HEK293 (cell line): ENCODE measurements around the gene NMT2.

Experiments used
- ZBTB17 ChIP-seq: fragments of 450-650 bp; formaldehyde crosslinking; IDR thresholded peaks from 2 replicates; pipeline ENCODE4 v1.5.1; 2016; ENCODE audit warnings: missing biosample characterization, missing genetic modification characterization
- ZFP41 ChIP-seq: fragments of 450-650 bp; formaldehyde crosslinking; IDR thresholded peaks from 2 replicates; pipeline ENCODE4 v1.5.1; 2016; ENCODE audit warnings: missing biosample characterization, missing genetic modification characterization, borderline replicate concordance
- ZNF202 ChIP-seq: fragments of 450-650 bp; formaldehyde crosslinking; IDR thresholded peaks from 2 replicates; pipeline ENCODE4 v1.5.1; 2016; ENCODE audit warnings: missing biosample characterization, missing genetic modification characterization, borderline replicate concordance
- ZNF223 ChIP-seq: fragments of 450-650 bp; formaldehyde crosslinking; IDR thresholded peaks from 2 replicates; pipeline ENCODE4 v1.5.1; 2016; ENCODE audit warnings: missing biosample characterization, missing genetic modification characterization
- ZNF324 ChIP-seq: fragments of 450-650 bp; formaldehyde crosslinking; IDR thresholded peaks from 2 replicates; pipeline ENCODE4 v1.5.1; 2016; ENCODE audit warnings: missing biosample characterization, missing genetic modification characterization
- ZNF555 ChIP-seq: fragments of 450-650 bp; formaldehyde crosslinking; conservative IDR thresholded peaks from 2 replicates; pipeline ENCODE4 v1.5.1; 2017; ENCODE audit warnings: missing biosample characterization, mild to moderate bottlenecking, missing genetic modification characterization, inconsistent platforms
- ZNF626 ChIP-seq: fragments of 450-650 bp; sonication (Bioruptor Pico); formaldehyde crosslinking; IDR thresholded peaks from 2 replicates; pipeline ENCODE4 v1.5.1; 2018; ENCODE audit warnings: missing biosample characterization, missing genetic modification characterization, inconsistent platforms
- ZNF660 ChIP-seq: fragments of 450-650 bp; IDR thresholded peaks from 2 replicates; pipeline ENCODE4 v1.5.1; 2018; ENCODE audit warnings: missing biosample characterization, mild to moderate bottlenecking, missing genetic modification characterization
- TF ChIP-seq, protein P1 (sequence below): fragments of 450-650 bp; formaldehyde crosslinking; IDR thresholded peaks from 2 replicates; pipeline ENCODE4 v1.5.1; 2016; ENCODE audit warnings: missing biosample characterization, missing genetic modification characterization
- TF ChIP-seq, protein P2 (sequence below): fragments of 450-650 bp; formaldehyde crosslinking; IDR thresholded peaks from 2 replicates; pipeline ENCODE4 v1.5.1; 2016; ENCODE audit warnings: missing biosample characterization, missing genetic modification characterization
- TF ChIP-seq, protein P3 (sequence below): fragments of 450-650 bp; formaldehyde crosslinking; IDR thresholded peaks from 2 replicates; pipeline ENCODE4 v1.5.1; 2016; ENCODE audit warnings: missing biosample characterization, missing genetic modification characterization
- TF ChIP-seq, protein P4 (sequence below): fragments of 450-650 bp; formaldehyde crosslinking; IDR thresholded peaks from 2 replicates; pipeline ENCODE4 v1.5.1; 2016; ENCODE audit warnings: missing biosample characterization, missing genetic modification characterization
- TF ChIP-seq, protein P5 (sequence below): fragments of 450-650 bp; formaldehyde crosslinking; IDR thresholded peaks from 2 replicates; pipeline ENCODE4 v1.5.1; 2016; ENCODE audit warnings: missing biosample characterization, missing genetic modification characterization
- TF ChIP-seq, protein P6 (sequence below): fragments of 450-650 bp; formaldehyde crosslinking; IDR thresholded peaks from 2 replicates; pipeline ENCODE4 v1.5.1; 2017; ENCODE audit warnings: missing biosample characterization, missing genetic modification characterization
- TF ChIP-seq, protein P7 (sequence below): fragments of 450-650 bp; formaldehyde crosslinking; conservative IDR thresholded peaks from 2 replicates; pipeline ENCODE4 v1.5.1; 2016; ENCODE audit warnings: low read depth, missing biosample characterization, missing genetic modification characterization
- TF ChIP-seq, protein P8 (sequence below): fragments of 450-650 bp; formaldehyde crosslinking; IDR thresholded peaks from 2 replicates; pipeline ENCODE4 v1.5.1; 2016; ENCODE audit warnings: missing biosample characterization, missing genetic modification characterization

Gene NMT2

DNA sequence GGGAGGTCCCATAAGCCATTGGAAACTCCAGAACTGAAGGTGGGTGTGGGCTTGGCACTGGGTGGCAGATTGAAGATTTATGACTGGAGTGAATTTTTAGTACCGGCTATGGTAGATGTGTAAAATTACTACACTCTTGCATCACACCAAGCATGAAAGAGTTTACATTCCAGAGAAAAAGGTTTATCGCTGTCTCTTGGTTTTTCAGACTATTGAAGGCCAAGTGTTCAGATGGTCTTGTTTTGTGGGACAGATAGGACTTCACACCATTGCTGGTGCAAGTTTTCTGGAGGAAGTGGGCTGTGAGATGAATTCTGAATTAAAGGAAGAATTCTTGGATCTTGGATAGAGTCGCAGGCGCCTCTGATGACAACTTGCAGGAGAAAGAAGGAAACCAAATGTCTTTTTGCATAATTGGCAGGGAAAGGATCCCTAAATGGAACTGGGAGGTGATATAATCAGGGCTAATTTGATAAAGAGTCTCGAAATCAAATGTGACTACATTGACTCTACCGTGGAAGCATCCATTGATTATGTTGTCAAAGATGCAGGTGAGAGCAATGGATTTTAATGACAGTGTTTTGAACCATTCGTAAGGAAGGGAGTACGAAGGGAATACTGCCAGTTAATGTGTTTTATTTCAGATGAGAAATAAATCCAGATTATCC lies 14.2 kb upstream of the NMT2 start (continued):
- TF ChIP-seq, protein P1, sequence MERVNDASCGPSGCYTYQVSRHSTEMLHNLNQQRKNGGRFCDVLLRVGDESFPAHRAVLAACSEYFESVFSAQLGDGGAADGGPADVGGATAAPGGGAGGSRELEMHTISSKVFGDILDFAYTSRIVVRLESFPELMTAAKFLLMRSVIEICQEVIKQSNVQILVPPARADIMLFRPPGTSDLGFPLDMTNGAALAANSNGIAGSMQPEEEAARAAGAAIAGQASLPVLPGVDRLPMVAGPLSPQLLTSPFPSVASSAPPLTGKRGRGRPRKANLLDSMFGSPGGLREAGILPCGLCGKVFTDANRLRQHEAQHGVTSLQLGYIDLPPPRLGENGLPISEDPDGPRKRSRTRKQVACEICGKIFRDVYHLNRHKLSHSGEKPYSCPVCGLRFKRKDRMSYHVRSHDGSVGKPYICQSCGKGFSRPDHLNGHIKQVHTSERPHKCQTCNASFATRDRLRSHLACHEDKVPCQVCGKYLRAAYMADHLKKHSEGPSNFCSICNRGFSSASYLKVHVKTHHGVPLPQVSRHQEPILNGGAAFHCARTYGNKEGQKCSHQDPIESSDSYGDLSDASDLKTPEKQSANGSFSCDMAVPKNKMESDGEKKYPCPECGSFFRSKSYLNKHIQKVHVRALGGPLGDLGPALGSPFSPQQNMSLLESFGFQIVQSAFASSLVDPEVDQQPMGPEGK (tag by site-specific recombination): peak; percentile 49; the same call in 1 of the 2 replicates
- TF ChIP-seq, protein P2, sequence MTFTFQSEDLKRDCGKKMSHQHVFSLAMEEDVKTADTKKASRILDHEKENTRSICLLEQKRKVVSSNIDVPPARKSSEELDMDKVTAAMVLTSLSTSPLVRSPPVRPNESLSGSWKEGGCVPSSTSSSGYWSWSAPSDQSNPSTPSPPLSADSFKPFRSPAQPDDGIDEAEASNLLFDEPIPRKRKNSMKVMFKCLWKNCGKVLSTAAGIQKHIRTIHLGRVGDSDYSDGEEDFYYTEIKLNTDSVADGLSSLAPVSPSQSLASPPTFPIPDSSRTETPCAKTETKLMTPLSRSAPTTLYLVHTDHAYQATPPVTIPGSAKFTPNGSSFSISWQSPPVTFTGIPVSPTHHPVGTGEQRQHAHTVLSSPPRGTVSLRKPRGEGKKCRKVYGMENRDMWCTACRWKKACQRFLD (tag by site-specific recombination): no peak
- TF ChIP-seq ZNF555 (no peak), ZFP41 (tag by site-specific recombination) (no peak), ZNF324 (tag by site-specific recombination) (peak; percentile 50; the same call in 1 of the 2 replicates), ZNF626 (tag by site-specific recombination) (no peak), ZNF202 (tag by site-specific recombination) (no peak), ZBTB17 (tag by site-specific recombination) (peak; percentile 50), ZNF223 (no peak), ZNF660 (0 out of 2 replicates have a peak, but pooled peaks have one; percentile 17)
- TF ChIP-seq, protein P3, sequence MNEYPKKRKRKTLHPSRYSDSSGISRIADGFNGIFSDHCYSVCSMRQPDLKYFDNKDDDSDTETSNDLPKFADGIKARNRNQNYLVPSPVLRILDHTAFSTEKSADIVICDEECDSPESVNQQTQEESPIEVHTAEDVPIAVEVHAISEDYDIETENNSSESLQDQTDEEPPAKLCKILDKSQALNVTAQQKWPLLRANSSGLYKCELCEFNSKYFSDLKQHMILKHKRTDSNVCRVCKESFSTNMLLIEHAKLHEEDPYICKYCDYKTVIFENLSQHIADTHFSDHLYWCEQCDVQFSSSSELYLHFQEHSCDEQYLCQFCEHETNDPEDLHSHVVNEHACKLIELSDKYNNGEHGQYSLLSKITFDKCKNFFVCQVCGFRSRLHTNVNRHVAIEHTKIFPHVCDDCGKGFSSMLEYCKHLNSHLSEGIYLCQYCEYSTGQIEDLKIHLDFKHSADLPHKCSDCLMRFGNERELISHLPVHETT: no peak
- TF ChIP-seq, protein P4, sequence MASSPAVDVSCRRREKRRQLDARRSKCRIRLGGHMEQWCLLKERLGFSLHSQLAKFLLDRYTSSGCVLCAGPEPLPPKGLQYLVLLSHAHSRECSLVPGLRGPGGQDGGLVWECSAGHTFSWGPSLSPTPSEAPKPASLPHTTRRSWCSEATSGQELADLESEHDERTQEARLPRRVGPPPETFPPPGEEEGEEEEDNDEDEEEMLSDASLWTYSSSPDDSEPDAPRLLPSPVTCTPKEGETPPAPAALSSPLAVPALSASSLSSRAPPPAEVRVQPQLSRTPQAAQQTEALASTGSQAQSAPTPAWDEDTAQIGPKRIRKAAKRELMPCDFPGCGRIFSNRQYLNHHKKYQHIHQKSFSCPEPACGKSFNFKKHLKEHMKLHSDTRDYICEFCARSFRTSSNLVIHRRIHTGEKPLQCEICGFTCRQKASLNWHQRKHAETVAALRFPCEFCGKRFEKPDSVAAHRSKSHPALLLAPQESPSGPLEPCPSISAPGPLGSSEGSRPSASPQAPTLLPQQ: 0 out of 2 replicates have a peak, but pooled peaks have one; percentile 34
- TF ChIP-seq, protein P5, sequence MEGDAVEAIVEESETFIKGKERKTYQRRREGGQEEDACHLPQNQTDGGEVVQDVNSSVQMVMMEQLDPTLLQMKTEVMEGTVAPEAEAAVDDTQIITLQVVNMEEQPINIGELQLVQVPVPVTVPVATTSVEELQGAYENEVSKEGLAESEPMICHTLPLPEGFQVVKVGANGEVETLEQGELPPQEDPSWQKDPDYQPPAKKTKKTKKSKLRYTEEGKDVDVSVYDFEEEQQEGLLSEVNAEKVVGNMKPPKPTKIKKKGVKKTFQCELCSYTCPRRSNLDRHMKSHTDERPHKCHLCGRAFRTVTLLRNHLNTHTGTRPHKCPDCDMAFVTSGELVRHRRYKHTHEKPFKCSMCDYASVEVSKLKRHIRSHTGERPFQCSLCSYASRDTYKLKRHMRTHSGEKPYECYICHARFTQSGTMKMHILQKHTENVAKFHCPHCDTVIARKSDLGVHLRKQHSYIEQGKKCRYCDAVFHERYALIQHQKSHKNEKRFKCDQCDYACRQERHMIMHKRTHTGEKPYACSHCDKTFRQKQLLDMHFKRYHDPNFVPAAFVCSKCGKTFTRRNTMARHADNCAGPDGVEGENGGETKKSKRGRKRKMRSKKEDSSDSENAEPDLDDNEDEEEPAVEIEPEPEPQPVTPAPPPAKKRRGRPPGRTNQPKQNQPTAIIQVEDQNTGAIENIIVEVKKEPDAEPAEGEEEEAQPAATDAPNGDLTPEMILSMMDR (tag by site-specific recombination): no peak
- TF ChIP-seq, protein P6, sequence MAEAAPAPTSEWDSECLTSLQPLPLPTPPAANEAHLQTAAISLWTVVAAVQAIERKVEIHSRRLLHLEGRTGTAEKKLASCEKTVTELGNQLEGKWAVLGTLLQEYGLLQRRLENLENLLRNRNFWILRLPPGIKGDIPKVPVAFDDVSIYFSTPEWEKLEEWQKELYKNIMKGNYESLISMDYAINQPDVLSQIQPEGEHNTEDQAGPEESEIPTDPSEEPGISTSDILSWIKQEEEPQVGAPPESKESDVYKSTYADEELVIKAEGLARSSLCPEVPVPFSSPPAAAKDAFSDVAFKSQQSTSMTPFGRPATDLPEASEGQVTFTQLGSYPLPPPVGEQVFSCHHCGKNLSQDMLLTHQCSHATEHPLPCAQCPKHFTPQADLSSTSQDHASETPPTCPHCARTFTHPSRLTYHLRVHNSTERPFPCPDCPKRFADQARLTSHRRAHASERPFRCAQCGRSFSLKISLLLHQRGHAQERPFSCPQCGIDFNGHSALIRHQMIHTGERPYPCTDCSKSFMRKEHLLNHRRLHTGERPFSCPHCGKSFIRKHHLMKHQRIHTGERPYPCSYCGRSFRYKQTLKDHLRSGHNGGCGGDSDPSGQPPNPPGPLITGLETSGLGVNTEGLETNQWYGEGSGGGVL (tag by site-specific recombination): peak; percentile 18; the same call in 1 of the 2 replicates
- TF ChIP-seq, protein P7, sequence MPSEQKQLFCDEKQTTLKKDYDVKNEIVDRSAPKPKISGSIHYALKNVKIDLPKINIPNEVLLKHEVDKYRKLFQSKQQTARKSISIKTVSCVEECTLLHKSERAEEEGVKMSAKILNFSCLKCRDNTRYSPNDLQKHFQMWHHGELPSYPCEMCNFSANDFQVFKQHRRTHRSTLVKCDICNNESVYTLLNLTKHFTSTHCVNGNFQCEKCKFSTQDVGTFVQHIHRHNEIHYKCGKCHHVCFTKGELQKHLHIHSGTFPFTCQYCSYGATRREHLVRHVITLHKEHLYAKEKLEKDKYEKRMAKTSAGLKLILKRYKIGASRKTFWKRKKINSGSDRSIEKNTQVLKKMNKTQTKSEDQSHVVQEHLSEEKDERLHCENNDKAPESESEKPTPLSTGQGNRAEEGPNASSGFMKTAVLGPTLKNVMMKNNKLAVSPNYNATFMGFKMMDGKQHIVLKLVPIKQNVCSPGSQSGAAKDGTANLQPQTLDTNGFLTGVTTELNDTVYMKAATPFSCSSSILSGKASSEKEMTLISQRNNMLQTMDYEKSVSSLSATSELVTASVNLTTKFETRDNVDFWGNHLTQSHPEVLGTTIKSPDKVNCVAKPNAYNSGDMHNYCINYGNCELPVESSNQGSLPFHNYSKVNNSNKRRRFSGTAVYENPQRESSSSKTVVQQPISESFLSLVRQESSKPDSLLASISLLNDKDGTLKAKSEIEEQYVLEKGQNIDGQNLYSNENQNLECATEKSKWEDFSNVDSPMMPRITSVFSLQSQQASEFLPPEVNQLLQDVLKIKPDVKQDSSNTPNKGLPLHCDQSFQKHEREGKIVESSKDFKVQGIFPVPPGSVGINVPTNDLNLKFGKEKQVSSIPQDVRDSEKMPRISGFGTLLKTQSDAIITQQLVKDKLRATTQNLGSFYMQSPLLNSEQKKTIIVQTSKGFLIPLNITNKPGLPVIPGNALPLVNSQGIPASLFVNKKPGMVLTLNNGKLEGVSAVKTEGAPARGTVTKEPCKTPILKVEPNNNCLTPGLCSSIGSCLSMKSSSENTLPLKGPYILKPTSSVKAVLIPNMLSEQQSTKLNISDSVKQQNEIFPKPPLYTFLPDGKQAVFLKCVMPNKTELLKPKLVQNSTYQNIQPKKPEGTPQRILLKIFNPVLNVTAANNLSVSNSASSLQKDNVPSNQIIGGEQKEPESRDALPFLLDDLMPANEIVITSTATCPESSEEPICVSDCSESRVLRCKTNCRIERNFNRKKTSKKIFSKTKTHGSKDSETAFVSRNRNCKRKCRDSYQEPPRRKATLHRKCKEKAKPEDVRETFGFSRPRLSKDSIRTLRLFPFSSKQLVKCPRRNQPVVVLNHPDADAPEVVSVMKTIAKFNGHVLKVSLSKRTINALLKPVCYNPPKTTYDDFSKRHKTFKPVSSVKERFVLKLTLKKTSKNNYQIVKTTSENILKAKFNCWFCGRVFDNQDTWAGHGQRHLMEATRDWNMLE (tag by site-specific recombination): peak; percentile 51
- TF ChIP-seq, protein P8, sequence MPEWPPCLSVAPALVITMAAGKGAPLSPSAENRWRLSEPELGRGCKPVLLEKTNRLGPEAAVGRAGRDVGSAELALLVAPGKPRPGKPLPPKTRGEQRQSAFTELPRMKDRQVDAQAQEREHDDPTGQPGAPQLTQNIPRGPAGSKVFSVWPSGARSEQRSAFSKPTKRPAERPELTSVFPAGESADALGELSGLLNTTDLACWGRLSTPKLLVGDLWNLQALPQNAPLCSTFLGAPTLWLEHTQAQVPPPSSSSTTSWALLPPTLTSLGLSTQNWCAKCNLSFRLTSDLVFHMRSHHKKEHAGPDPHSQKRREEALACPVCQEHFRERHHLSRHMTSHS (tag by site-specific recombination): no peak
